ENCODE data around the gene NOL12.
A peak's percentile ranks its signal among the peaks of the same experiment; 100 is the strongest.
"Not testable (repeated sequence)": the region's sequence is repeated elsewhere in the genome, so short reads cannot be mapped to it uniquely, and the experiment has no call there.

The NOL12 gene

DNA sequence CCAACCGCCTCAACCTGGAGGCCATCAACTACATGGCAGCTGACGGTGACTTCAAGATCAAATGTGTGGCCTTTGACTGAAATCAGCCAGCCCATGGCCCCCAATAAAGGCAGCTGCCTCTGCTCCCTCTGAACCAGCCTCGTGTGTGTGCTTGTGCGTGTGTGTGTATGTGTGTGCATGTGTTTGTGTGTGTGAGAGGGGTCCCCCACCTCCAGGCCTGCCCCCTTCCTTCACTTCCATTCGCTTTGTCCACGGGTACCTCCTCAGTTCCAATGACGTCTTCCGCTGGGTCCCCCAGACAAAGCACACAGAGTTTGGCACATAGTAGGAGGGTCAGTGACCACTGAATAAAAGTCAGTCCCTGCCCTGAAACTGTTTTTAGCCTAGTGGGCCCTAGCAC is 6.5 kb upstream of the NOL12 start:
- DNase-seq (ENCODE audit: low read depth), result no peak

DNA sequence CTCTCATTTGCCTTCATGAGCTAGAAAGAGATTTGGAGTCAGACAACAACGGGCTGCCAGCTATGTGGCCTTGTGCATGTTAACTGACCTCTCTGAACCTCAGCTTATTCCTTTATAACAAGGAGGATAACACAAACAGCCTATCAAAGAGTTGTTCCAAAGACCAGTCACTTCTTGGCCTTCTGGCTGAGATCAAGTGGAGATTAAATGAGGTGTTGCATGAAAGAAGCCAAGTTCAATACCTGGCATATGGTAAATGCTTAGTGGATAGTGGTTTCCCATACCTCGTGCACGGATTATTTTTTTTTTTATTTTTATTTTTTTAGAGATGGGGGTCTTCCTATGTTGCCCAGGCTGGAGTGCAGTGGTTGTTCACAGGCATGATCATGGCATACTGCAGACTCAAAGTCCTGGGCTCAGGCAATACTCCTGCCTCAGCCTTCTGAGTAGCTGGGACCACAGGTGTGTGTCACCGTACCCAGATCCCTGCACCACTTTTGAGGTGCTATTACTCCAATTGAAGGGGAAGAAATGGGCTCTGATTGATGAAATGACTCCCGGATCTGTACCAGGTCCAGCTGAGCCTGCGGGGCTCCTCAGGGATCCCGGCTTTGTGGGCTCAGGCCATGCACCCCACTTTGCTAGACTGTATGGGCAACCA is 5.8 kb upstream of the NOL12 start:
- DNase-seq (ENCODE audit: low read depth), result no peak

GRCh38 chr22:37681001-37681424 is 5.1 kb upstream of the NOL12 start:
- DNase-seq (ENCODE audit: low read depth), result peak; percentile 61

DNA sequence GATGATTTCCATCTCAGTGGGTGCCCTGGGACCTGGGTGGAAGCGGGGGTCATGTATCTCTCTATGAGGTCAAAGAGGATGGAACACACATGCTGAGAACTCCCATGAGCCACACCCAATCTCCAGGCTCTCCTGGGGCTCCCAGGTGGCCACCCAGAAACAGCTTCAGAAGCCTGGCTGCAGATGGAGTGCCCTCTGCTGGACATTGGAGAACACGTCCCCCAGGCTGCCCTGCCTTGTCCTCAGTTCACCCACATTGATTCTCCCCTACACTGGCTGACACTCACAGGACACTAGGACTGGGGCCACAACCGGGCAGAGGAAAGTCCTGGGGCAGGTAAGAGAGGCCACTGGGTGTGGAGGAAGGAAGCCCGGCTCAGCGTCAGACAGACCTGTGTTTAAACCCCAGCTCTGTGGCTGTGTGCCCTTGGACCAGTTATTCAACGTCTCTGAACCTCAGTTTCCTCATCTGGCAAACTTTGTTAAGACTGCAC is 4.5 kb upstream of the NOL12 start:
- peak; percentile 60 for DNase-seq (ENCODE audit: low read depth)

GRCh38 chr22:37684803-37685615 is 1.1 kb upstream of the NOL12 start:
- DNase-seq (ENCODE audit: low read depth), result no peak

GRCh38 chr22:37690407-37690806 is 4.3 kb downstream of the NOL12 start:
- no peak for DNase-seq (ENCODE audit: low read depth)

DNA sequence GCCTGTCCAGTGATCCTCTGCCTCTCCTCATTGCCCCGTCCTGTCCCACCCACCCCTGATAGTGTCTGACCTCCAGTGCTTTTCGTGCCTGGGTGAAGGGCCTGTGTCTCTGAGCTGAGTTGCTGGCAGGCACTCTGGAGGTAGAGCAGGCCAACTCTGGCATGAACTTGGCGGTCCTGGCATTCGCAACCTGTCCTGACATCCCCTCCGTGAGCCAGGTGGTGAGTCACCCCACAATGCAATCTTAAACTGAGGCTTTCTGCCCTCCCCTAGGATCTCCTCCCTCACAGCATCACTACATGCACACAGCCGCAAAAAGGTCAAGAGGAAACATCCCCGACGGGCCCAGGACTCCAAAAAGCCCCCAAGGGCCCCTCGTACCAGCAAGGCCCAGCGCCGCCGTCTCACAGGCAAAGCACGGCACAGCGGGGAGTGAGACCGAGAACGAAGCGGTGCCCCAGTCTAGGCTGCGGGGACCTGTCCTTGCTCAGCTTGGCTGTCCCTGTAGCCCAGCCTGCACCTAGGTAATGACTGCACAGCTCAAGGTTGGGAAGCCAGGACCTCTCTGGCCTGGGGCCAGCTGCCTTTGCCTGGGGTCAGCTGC is 4.9 kb downstream of the NOL12 start:
- DNase-seq (ENCODE audit: low read depth), result no peak

DNA sequence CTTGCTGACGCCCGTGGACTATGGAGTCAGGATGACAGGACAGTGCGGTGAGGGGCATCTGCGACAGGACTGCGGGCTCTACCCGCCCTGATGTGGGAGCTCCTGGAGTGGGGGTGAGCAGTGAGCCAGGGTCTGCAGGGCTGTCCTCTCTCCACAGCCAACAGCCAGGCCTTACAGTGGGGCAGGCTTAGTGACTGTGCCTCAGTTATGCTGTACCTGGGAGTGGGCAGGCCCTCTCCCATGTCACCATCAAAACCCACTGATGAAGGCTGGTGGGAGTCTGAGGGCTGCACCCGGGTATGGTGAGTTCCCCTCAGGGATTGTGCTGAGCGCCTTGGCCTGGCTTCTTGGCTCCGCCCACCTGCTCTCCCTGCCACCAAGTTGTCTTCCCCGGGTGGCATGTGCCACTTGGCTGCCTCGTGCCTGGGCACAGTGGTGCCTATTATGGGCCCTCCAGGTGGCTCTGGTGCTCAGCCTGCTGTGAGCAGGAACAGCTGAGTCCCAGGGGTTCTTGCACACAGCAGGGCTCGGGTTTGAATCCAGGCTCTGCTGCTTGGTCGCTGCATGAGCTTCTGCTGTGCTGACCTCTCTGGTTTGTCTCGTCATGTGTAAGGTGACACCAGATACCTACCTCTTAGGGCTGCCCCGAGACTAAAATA is 6.6 kb downstream of the NOL12 start:
- DNase-seq (ENCODE audit: low read depth), result no peak

- DNase-seq (ENCODE audit: low read depth), result not testable (repeated sequence)
These were observed 8.0 kb downstream of the NOL12 start for GRCh38 chr22:37694131-37694530.

GRCh38 chr22:37696260-37696656 is 10.1 kb downstream of the NOL12 start:
- not testable (repeated sequence) for DNase-seq (ENCODE audit: low read depth)

GRCh38 chr22:37696657-37697537 is 10.8 kb downstream of the NOL12 start, which contains the start of gene TRIOBP:
TSS of gene TRIOBP (plus strand) at chr22:37697048. CDS start at chr22:37701366, 4,318 bp downstream.
- DNase-seq (ENCODE audit: low read depth), result peak; percentile 79

- no peak for DNase-seq (ENCODE audit: low read depth)
These were observed 11.3 kb downstream of the NOL12 start for GRCh38 chr22:37697538-37697835.

DNA sequence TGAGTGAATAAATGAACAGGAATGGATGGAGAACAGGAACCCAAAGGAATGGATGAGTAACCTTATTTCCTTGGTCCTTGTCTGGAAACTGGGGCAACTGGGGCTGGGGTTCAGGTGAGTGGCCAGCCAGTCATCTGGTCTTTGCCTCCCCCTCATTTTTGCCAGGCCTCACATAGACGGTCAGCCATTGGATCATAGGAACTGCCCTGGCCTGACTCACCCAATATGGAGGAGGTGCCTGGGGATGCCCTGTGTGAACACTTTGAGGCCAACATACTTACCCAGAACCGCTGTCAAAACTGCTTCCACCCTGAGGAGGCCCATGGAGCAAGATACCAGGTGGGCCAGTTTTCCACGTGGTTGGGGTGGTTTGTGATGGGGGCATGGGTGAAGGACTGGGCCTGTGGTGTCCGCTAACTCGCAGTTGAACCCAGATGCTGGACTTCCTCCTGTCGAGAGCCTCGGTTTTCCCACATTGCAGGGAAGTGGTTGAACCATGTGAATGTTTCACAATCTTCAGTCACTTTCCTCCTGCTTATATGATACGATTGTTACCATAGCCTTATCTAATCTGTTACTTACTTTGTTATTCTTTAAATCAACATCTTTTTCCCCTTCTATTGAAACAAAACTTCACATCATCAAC is 15.1 kb downstream of the NOL12 start:
- DNase-seq (ENCODE audit: low read depth), result no peak

- DNase-seq (ENCODE audit: low read depth), result no peak
These were observed 17.8 kb downstream of the NOL12 start for GRCh38 chr22:37703906-37704305.

GRCh38 chr22:37704645-37705044 is 18.5 kb downstream of the NOL12 start:
- no peak for DNase-seq (ENCODE audit: low read depth)

- no peak for DNase-seq (ENCODE audit: low read depth)
These were observed 19.1 kb downstream of the NOL12 start for GRCh38 chr22:37705205-37705604.

GRCh38 chr22:37708580-37709444 is 22.7 kb downstream of the NOL12 start:
- DNase-seq (ENCODE audit: low read depth), result no peak

GRCh38 chr22:37709445-37709765 is 23.3 kb downstream of the NOL12 start:
- DNase-seq (ENCODE audit: low read depth), result no peak

DNA sequence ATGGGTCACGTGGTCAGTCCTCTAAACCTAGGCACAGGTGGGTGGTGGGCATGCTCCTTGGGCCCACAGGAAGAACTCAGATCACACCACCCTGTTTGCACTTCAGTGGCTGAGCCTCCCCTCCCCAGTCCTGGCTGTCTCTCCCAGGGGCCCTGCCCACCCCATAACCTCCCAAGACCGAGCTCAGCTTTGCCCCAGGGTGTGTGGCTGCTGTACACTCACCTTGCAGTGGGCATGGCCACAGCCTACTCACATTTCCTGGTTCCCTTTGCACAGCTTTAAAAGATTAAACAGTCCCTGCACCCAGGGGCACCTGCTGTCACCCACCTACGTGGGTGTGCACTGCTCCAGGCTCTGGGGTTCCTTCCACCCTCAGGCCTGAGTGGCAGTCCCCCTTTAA is 24.5 kb downstream of the NOL12 start:
- no peak for DNase-seq (ENCODE audit: low read depth)

GRCh38 chr22:37711490-37711889 is 25.3 kb downstream of the NOL12 start:
- no peak for DNase-seq (ENCODE audit: low read depth)

Data from HS-5 (cell line).